GM18520 (cell line): ENCODE measurements around the gene SORCS3.

ENCODE experiments used
- ATAC-seq: cut with Tn5 transposase; IDR thresholded peaks from one replicate; pipeline ENCODE4 v1.9.1; 2021; ENCODE audit not compliant: unreplicated experiment

Gene SORCS3

GRCh38 chr10:105075031-105075430 is 433.9 kb downstream of the SORCS3 start:
- ATAC-seq, result no peak

GRCh38 chr10:105085980-105086379 is 444.9 kb downstream of the SORCS3 start:
- ATAC-seq, result no peak

GRCh38 chr10:105094048-105094447 is 453.0 kb downstream of the SORCS3 start:
- no peak for ATAC-seq

GRCh38 chr10:105096316-105096715 is 455.2 kb downstream of the SORCS3 start:
- no peak for ATAC-seq

- no peak for ATAC-seq
These were observed 461.9 kb downstream of the SORCS3 start for GRCh38 chr10:105102977-105103376.

GRCh38 chr10:105104297-105104696 is 463.2 kb downstream of the SORCS3 start:
- no peak for ATAC-seq

- no peak for ATAC-seq
These were observed 468.1 kb downstream of the SORCS3 start for GRCh38 chr10:105109164-105109563.

GRCh38 chr10:105112862-105113261 is 471.8 kb downstream of the SORCS3 start:
- ATAC-seq, result no peak

GRCh38 chr10:105113666-105114065 is 472.6 kb downstream of the SORCS3 start:
- ATAC-seq, result no peak

- ATAC-seq, result no peak
These were observed 480.7 kb downstream of the SORCS3 start for GRCh38 chr10:105121743-105122142.

- ATAC-seq, result no peak
These were observed 487.0 kb downstream of the SORCS3 start for GRCh38 chr10:105128111-105128510.

- no peak for ATAC-seq
These were observed 497.3 kb downstream of the SORCS3 start for GRCh38 chr10:105138358-105138757.

GRCh38 chr10:105139363-105139896 is 498.3 kb downstream of the SORCS3 start:
- no peak for ATAC-seq

GRCh38 chr10:105140600-105140999 is 499.5 kb downstream of the SORCS3 start:
- no peak for ATAC-seq

GRCh38 chr10:105145711-105146110 is 504.6 kb downstream of the SORCS3 start:
- no peak for ATAC-seq

GRCh38 chr10:105146436-105146835 is 505.3 kb downstream of the SORCS3 start:
- no peak for ATAC-seq

GRCh38 chr10:105148456-105148855 is 507.4 kb downstream of the SORCS3 start:
- no peak for ATAC-seq

GRCh38 chr10:105148921-105149320 is 507.8 kb downstream of the SORCS3 start:
- no peak for ATAC-seq

GRCh38 chr10:105149371-105149891 is 508.3 kb downstream of the SORCS3 start:
- ATAC-seq, result no peak

GRCh38 chr10:105150259-105150880 is 509.3 kb downstream of the SORCS3 start:
- ATAC-seq, result no peak

- no peak for ATAC-seq
These were observed 513.6 kb downstream of the SORCS3 start for GRCh38 chr10:105154736-105155135.

GRCh38 chr10:105159268-105159667 is 518.2 kb downstream of the SORCS3 start:
- no peak for ATAC-seq

GRCh38 chr10:105161149-105161548 is 520.1 kb downstream of the SORCS3 start:
- ATAC-seq, result no peak
